ENCODE data around the gene ENAH.

ENAH gene

DNA sequence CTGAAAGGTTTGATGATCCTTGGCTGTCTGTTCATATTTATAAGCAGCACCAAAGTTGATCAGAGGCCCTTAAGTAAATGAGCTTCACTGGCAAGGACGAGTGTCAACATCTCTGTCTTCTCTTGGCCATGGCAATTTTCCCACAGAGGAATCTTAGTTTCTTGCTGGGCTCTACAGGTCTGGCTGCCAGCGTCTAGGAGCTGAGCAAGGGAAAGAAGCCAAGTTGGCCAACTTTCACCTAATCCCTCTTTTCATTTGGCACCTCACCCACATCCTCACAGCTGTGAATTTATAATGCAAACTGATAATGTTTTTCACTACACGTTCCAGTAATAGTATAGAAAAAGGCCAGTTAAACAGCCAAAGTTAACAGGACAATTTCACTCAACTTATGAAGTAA, 126.0 kb downstream of the ENAH start:
- Histone ChIP-seq H3K27ac (ENCODE audit: low read length) (no peak overlapping the region), H3K9ac (ENCODE audit: low read length) (no peak overlapping the region), H4K20me1 (ENCODE audit: insufficient read depth, low read length) (no peaks in the 10 kb centered on the region), H3K4me3 (ENCODE audit: low read length) (no peak overlapping the region), H3K79me2 (ENCODE audit: low read length) (no peaks in the 10 kb centered on the region), H2AFZ (ENCODE audit: low read depth, low read length) (no peak overlapping the region), H3K27me3 (ENCODE audit: low read depth, low read length) (no peaks in the 10 kb centered on the region), H3K4me2 (ENCODE audit: low read length) (no peak overlapping the region), H3K4me1 (ENCODE audit: low read length) (no peaks in the 10 kb centered on the region), H3K36me3 (replicated peaks; ENCODE audit: low read depth, low read length) (no peaks in the 10 kb centered on the region), H3K9me3 (ENCODE audit: insufficient read depth, low read length) (no peaks in the 10 kb centered on the region)
- TF ChIP-seq EZH2phosphoT487 (IDR thresholded peaks at IDR 0.05; ENCODE audit: low read depth), result no peak
- TF ChIP-seq, protein P1, sequence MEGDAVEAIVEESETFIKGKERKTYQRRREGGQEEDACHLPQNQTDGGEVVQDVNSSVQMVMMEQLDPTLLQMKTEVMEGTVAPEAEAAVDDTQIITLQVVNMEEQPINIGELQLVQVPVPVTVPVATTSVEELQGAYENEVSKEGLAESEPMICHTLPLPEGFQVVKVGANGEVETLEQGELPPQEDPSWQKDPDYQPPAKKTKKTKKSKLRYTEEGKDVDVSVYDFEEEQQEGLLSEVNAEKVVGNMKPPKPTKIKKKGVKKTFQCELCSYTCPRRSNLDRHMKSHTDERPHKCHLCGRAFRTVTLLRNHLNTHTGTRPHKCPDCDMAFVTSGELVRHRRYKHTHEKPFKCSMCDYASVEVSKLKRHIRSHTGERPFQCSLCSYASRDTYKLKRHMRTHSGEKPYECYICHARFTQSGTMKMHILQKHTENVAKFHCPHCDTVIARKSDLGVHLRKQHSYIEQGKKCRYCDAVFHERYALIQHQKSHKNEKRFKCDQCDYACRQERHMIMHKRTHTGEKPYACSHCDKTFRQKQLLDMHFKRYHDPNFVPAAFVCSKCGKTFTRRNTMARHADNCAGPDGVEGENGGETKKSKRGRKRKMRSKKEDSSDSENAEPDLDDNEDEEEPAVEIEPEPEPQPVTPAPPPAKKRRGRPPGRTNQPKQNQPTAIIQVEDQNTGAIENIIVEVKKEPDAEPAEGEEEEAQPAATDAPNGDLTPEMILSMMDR (IDR thresholded peaks at IDR 0.05; ENCODE audit: low read depth, low read length), result no peak

DNA sequence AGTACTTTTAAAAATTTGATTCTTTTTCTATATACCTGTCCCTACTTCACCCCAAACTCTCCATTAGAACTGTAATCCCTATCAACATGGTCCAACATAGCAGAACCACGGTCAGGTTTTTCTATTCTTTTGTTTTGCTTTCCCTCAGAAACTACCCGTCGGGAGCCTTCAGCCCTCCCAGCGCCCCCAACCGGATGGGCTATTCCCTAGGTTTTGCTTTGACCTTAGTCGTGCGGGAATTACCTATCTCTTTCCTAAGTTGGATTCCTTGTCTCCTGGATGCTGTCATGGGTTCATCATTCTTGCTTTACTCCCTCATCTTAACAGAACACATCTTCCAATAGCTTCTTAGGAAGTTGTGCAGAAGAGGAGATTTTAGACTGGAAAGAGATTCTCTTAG, 127.5 kb downstream of the ENAH start:
- no peak overlapping the region for H3K9ac ChIP-seq (ENCODE audit: low read length)
- H2AFZ ChIP-seq (ENCODE audit: low read depth, low read length), result no peak overlapping the region
- TF ChIP-seq, protein P1 (IDR thresholded peaks at IDR 0.05; ENCODE audit: low read depth, low read length), result no peak
- TF ChIP-seq EZH2phosphoT487 (IDR thresholded peaks at IDR 0.05; ENCODE audit: low read depth), result no peak
- no peaks in the 10 kb centered on the region for H3K4me1 ChIP-seq (ENCODE audit: low read length)
- H3K27ac ChIP-seq (ENCODE audit: low read length), result no peak overlapping the region
- no peak overlapping the region for H3K4me3 ChIP-seq (ENCODE audit: low read length)
- H3K36me3 ChIP-seq (replicated peaks; ENCODE audit: low read depth, low read length), result no peaks in the 10 kb centered on the region
- no peaks in the 10 kb centered on the region for H4K20me1 ChIP-seq (ENCODE audit: insufficient read depth, low read length)
- no peaks in the 10 kb centered on the region for H3K27me3 ChIP-seq (ENCODE audit: low read depth, low read length)
- no peaks in the 10 kb centered on the region for H3K9me3 ChIP-seq (ENCODE audit: insufficient read depth, low read length)
- H3K79me2 ChIP-seq (ENCODE audit: low read length), result no peaks in the 10 kb centered on the region
- no peak overlapping the region for H3K4me2 ChIP-seq (ENCODE audit: low read length)

DNA sequence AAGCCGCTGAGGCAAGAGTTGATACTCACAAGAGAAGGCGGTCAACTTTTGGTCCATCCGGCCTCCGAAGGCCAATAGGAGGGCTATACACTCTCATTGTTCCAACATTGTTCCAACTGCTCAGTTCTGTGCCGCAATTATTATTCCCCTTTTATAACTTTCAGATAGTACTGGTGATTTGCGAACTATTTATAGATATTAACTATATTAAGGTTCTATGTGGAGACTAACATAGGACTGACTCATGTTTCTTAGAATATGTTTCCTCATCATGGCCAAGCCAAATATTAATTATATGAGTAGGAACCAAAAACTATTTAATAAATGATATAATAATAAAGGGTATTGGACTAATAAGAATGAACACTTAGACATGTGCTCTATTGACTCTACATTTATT, 128.4 kb downstream of the ENAH start:
- Histone ChIP-seq H3K36me3 (replicated peaks; ENCODE audit: low read depth, low read length) (no peaks in the 10 kb centered on the region), H3K4me3 (ENCODE audit: low read length) (no peak overlapping the region), H3K79me2 (ENCODE audit: low read length) (no peaks in the 10 kb centered on the region), H2AFZ (ENCODE audit: low read depth, low read length) (no peak overlapping the region), H3K9ac (ENCODE audit: low read length) (no peak overlapping the region), H4K20me1 (ENCODE audit: insufficient read depth, low read length) (no peaks in the 10 kb centered on the region), H3K9me3 (ENCODE audit: insufficient read depth, low read length) (no peaks in the 10 kb centered on the region), H3K27ac (ENCODE audit: low read length) (no peak overlapping the region), H3K27me3 (ENCODE audit: low read depth, low read length) (no peaks in the 10 kb centered on the region), H3K4me1 (ENCODE audit: low read length) (no peaks in the 10 kb centered on the region), H3K4me2 (ENCODE audit: low read length) (no peak overlapping the region)
- no peak for TF ChIP-seq EZH2phosphoT487 (IDR thresholded peaks at IDR 0.05; ENCODE audit: low read depth)
- TF ChIP-seq, protein P1 (IDR thresholded peaks at IDR 0.05; ENCODE audit: low read depth, low read length), result no peak

DNA sequence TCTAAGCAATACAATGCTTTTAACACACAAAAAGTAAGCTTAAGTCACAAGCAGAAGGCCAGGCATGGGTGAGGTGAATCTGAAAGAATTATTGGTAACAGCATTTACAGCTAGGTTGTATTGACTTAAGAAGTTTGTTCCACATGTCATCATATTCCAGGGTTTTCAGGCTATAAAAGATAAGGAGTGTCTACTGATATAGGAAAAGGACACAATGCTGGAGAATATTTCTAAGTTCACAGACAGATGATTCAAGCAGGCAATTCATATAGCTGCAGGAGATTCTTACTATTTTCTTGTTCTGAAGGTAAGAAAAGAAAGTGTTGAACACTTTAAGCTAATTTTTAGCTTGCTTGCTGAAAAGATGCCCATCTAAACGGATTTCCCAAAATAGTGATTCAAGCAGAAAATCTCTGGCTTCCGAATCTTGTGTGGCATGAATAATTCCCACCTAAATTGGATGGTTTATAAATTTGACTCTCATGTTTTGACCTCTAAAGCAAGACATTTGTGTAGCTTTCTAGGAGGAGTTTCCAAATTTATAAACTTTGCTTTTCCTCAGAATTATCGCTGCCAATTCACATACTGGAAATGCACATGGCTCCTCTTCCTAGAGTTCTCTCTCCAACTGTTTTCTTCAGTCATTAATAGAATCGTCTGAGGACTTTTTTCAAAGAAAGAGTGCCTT, 129.5 kb downstream of the ENAH start:
- H3K27me3 ChIP-seq (ENCODE audit: low read depth, low read length), result no peaks in the 10 kb centered on the region
- H3K4me1 ChIP-seq (ENCODE audit: low read length), result no peaks in the 10 kb centered on the region
- no peak for TF ChIP-seq EZH2phosphoT487 (IDR thresholded peaks at IDR 0.05; ENCODE audit: low read depth)
- TF ChIP-seq, protein P1 (IDR thresholded peaks at IDR 0.05; ENCODE audit: low read depth, low read length), result no peak
- H3K4me3 ChIP-seq (ENCODE audit: low read length), result no peak overlapping the region
- no peaks in the 10 kb centered on the region for H3K36me3 ChIP-seq (replicated peaks; ENCODE audit: low read depth, low read length)
- no peak overlapping the region for H3K4me2 ChIP-seq (ENCODE audit: low read length)
- H4K20me1 ChIP-seq (ENCODE audit: insufficient read depth, low read length), result no peaks in the 10 kb centered on the region
- H3K79me2 ChIP-seq (ENCODE audit: low read length), result no peaks in the 10 kb centered on the region
- no peaks in the 10 kb centered on the region for H3K9me3 ChIP-seq (ENCODE audit: insufficient read depth, low read length)
- H3K27ac ChIP-seq (ENCODE audit: low read length), result no peak overlapping the region
- H3K9ac ChIP-seq (ENCODE audit: low read length), result no peak overlapping the region
- no peak overlapping the region for H2AFZ ChIP-seq (ENCODE audit: low read depth, low read length)
